SK-MEL-5 (cell line): Measurements from ENCODE around the gene MDFIC2. TPM values are rescaled to one million over a fixed set of nuclear protein-coding genes. Genes with fewer than 3 reads are reported as not detected.
"Not testable (repeated sequence)": the region's sequence is repeated elsewhere in the genome, so short reads cannot be mapped to it uniquely, and the experiment has no call there.

Source experiments
- DNase-seq: peaks from one replicate; pipeline ENCODE4 v3.0.0-alpha.2; 2016; ENCODE audit warnings: low read depth, low spot score
- in situ Hi-C: cut with HindIII; loops from 2 replicates; pipeline ENCODE4 v1.10.0; 2016; ENCODE audit warnings: low sequenced_read_pairs, high pct_unique_total_duplicates, low pct_unique_long_range_greater_than_20kb
- polyA plus RNA-seq, 2 experiments: library from polyadenylated mRNA; depleted of rRNA; stranded (reverse); fragments of >200 nt; gene quantifications; 2 replicates each; pipeline ENCODE4 v1.2.3, GENCODE V29; 2015
- total RNA-seq: library from RNA; depleted of rRNA; stranded (reverse); fragments of >200 nt; shearing (Covaris generic); gene quantifications from 2 replicates; pipeline ENCODE4 v1.2.3, GENCODE V29; 2014; rRNA removed

Gene MDFIC2
- total RNA-seq: not detected in 2 replicates
- not detected in 2 replicates for polyA plus RNA-seq (2015; cell fraction: cytosol; rRNA removed)
- not detected in 2 replicates for polyA plus RNA-seq (2015; cell fraction: nucleus; rRNA removed)

- no peak for DNase-seq
- in situ Hi-C loops: no loop called here
Observed at GRCh38 chr3:70312336-70312735, at the start of gene MDFIC2. MDFIC2 (minus strand) TSS chr3:70312638; CDS start chr3:70311973, 665 bp downstream.

- peak; percentile 25 for DNase-seq
- in situ Hi-C loops: no loop called here
Observed at GRCh38 chr3:70360979-70361760, 48.7 kb upstream of the MDFIC2 start.

GRCh38 chr3:70359711-70360110 is 47.3 kb upstream of the MDFIC2 start:
- in situ Hi-C loops: no loop called here

GRCh38 chr3:70358978-70359580 is 46.6 kb upstream of the MDFIC2 start:
- DNase-seq: peak; percentile 71
- in situ Hi-C loops: no loop called here

More at GRCh38 chr3:70359711-70360110, 47.3 kb upstream of the MDFIC2 start:
- DNase-seq: no peak

GRCh38 chr3:70352215-70352614 is 39.8 kb upstream of the MDFIC2 start:
- DNase-seq: no peak
- in situ Hi-C loops: no loop called here

- in situ Hi-C loops: no loop called here
- no peak for DNase-seq
Observed at GRCh38 chr3:70342149-70342548, 29.7 kb upstream of the MDFIC2 start.

GRCh38 chr3:70336885-70337284 is 24.4 kb upstream of the MDFIC2 start:
- in situ Hi-C loops, DNase-seq: not testable (repeated sequence)

GRCh38 chr3:70333080-70333479 is 20.6 kb upstream of the MDFIC2 start:
- no peak for DNase-seq

GRCh38 chr3:70315021-70315420 is 2.6 kb upstream of the MDFIC2 start:
- in situ Hi-C loops: no loop called here
- DNase-seq: no peak

More at GRCh38 chr3:70333080-70333479, 20.6 kb upstream of the MDFIC2 start:
- in situ Hi-C loops: no loop called here

GRCh38 chr3:70310809-70311208 is 1.6 kb downstream of the MDFIC2 start:
- DNase-seq: no peak
- in situ Hi-C loops: no loop called here

GRCh38 chr3:70309591-70309990 is 2.8 kb downstream of the MDFIC2 start:
- in situ Hi-C loops: no loop called here
- no peak for DNase-seq

GRCh38 chr3:70308760-70309159 is 3.7 kb downstream of the MDFIC2 start:
- in situ Hi-C loops: no loop called here
- DNase-seq: peak; percentile 77

- in situ Hi-C loops: no loop called here
- no peak for DNase-seq
Observed at GRCh38 chr3:70306736-70307135, 5.7 kb downstream of the MDFIC2 start.

GRCh38 chr3:70298385-70298784 is 14.1 kb downstream of the MDFIC2 start:
- in situ Hi-C loops: no loop called here
- DNase-seq: no peak

GRCh38 chr3:70291097-70291482 is 21.3 kb downstream of the MDFIC2 start:
- DNase-seq: no peak
- in situ Hi-C loops: no loop called here

- DNase-seq, in situ Hi-C loops: not testable (repeated sequence)
Observed at GRCh38 chr3:70290431-70291096, 21.9 kb downstream of the MDFIC2 start.

GRCh38 chr3:70281663-70282062 is 30.8 kb downstream of the MDFIC2 start:
- no peak for DNase-seq

GRCh38 chr3:70277304-70277703 is 35.1 kb downstream of the MDFIC2 start:
- in situ Hi-C loops: no loop called here
- DNase-seq: no peak

More at GRCh38 chr3:70281663-70282062, 30.8 kb downstream of the MDFIC2 start:
- in situ Hi-C loops: no loop called here
